ENCODE measurements around the gene TP53INP2.
"Not testable (repeated sequence)": the region's sequence is repeated elsewhere in the genome, so short reads cannot be mapped to it uniquely, and the experiment has no call there.

Gene TP53INP2

GRCh38 chr20:34704177-34705007, at the start of gene TP53INP2:
Gene TP53INP2, plus strand, starts transcription at chr20:34704344. Its CDS starts 4,396 bp downstream, at chr20:34708740.
- peak; percentile 95 for DNase-seq

GRCh38 chr20:34658654-34659053, 45.5 kb upstream of the TP53INP2 start:
- not testable (repeated sequence) for DNase-seq

- DNase-seq: not testable (repeated sequence)
Measured at GRCh38 chr20:34661811-34662210, 42.3 kb upstream of the TP53INP2 start.

GRCh38 chr20:34663213-34663943, 40.8 kb upstream of the TP53INP2 start:
- DNase-seq: no peak

GRCh38 chr20:34664751-34665150, 39.4 kb upstream of the TP53INP2 start:
- not testable (repeated sequence) for DNase-seq

- DNase-seq: no peak
Measured at GRCh38 chr20:34669094-34669493, 35.0 kb upstream of the TP53INP2 start.

- DNase-seq: no peak
Measured at GRCh38 chr20:34673412-34673811, 30.7 kb upstream of the TP53INP2 start.

- peak; percentile 30 for DNase-seq
Measured at GRCh38 chr20:34675561-34675960, 28.6 kb upstream of the TP53INP2 start.

GRCh38 chr20:34675993-34676641, 28.0 kb upstream of the TP53INP2 start:
- DNase-seq: no peak

GRCh38 chr20:34676642-34677373, 27.3 kb upstream of the TP53INP2 start, which contains the start of gene PIGU:
Gene PIGU, minus strand, starts transcription at chr20:34677092. Its CDS starts 7 bp downstream, at chr20:34677085.
- DNase-seq: peak; percentile 99

- DNase-seq: no peak
Measured at GRCh38 chr20:34680586-34681175, 23.5 kb upstream of the TP53INP2 start.

- DNase-seq: no peak
Measured at GRCh38 chr20:34683667-34684066, 20.5 kb upstream of the TP53INP2 start.

GRCh38 chr20:34689486-34689885, 14.7 kb upstream of the TP53INP2 start:
- no peak for DNase-seq

GRCh38 chr20:34691838-34692237, 12.3 kb upstream of the TP53INP2 start:
- DNase-seq: no peak

GRCh38 chr20:34693414-34693813, 10.7 kb upstream of the TP53INP2 start:
- no peak for DNase-seq

- no peak for DNase-seq
Measured at GRCh38 chr20:34701405-34702085, 2.6 kb upstream of the TP53INP2 start.

GRCh38 chr20:34703061-34703423, 1.1 kb upstream of the TP53INP2 start:
- DNase-seq: no peak

GRCh38 chr20:34703424-34704176, 544 bp upstream of the TP53INP2 start:
- DNase-seq: peak; percentile 63

GRCh38 chr20:34705008-34705396, 858 bp downstream of the TP53INP2 start:
- peak; percentile 74 for DNase-seq

GRCh38 chr20:34705397-34706301, 1.5 kb downstream of the TP53INP2 start:
- peak; percentile 72 for DNase-seq

Measured in NCI-H69 (cell line).